ENCODE measurements around the gene GALNT10.
A peak's percentile ranks its signal among the peaks of the same experiment; 100 is the strongest.

Gene GALNT10

GRCh38 chr5:154238776-154239481 is 48.4 kb downstream of the GALNT10 start:
- no peak overlapping the region for H4K91ac ChIP-seq (ENCODE audit: low read depth, low read length, poor library complexity)

GRCh38 chr5:154240595-154240994 is 50.1 kb downstream of the GALNT10 start:
- H3K23ac ChIP-seq (ENCODE audit: low read depth, low read length, poor library complexity): no peak overlapping the region
- no peak overlapping the region for H4K8ac ChIP-seq (ENCODE audit: low read depth, low read length)
- peaks cover 0 to 9% of the 10 kb centered on the region in 2 donors for H3K9me3 ChIP-seq (replicated peaks in 1 of 2; ENCODE audit: control insufficient read depth in 2 of 2, insufficient read depth in 1 of 2, low read depth in 1 of 2, low read length in 2 of 2)
- H2AK5ac ChIP-seq (ENCODE audit: low read depth, low read length): no peak overlapping the region
- no peak overlapping the region for H3K18ac ChIP-seq (ENCODE audit: low read length)
- peak overlapping the region; percentile 19 for H3K27ac ChIP-seq (replicated peaks; ENCODE audit: low read length)
- H3K27me3 ChIP-seq (ENCODE audit: control insufficient read depth in 3 of 3, insufficient read depth in 3 of 3, low read depth in 1 of 3, low read length in 3 of 3): no peaks in the 10 kb centered on the region
- H2BK5ac ChIP-seq (ENCODE audit: low read length): no peak overlapping the region
- WGBS, 2 donors (ENCODE audit: extremely low coverage in 2 of 2, insufficient read length in 2 of 2, insufficient replicate concordance in 1 of 2): no CpG with 5 or more reads among the region's 2 CpGs
- no peak overlapping the region for H3K4ac ChIP-seq (ENCODE audit: low read length)
- no peak overlapping the region for H2BK120ac ChIP-seq (ENCODE audit: low read depth, low read length)
- no peak overlapping the region for H3K14ac ChIP-seq (ENCODE audit: low read length)
- H2BK15ac ChIP-seq (ENCODE audit: low read length): no peak overlapping the region
- H4K91ac ChIP-seq (ENCODE audit: low read depth, low read length, poor library complexity): no peak overlapping the region
- DNase-seq (ENCODE audit: low spot score): no peak
- H3K4me2 ChIP-seq (ENCODE audit: insufficient read depth, low read length, poor library complexity, severe bottlenecking): no peak overlapping the region
- H2BK12ac ChIP-seq (ENCODE audit: low read length): no peak overlapping the region
- no peak overlapping the region for H2AFZ ChIP-seq (ENCODE audit: low read length)
- peaks cover 22 to 23% of the 10 kb centered on the region in 2 donors for H3K4me1 ChIP-seq (ENCODE audit: control insufficient read depth in 2 of 2, insufficient read depth in 1 of 2, low read depth in 1 of 2, low read length in 2 of 2)
- H3K36me3 ChIP-seq (replicated peaks in 1 of 2; ENCODE audit: control insufficient read depth in 2 of 2, insufficient read depth in 2 of 2, low read length in 2 of 2): no peaks in the 10 kb centered on the region
- no peak overlapping the region for H3K9ac ChIP-seq (ENCODE audit: low read depth, low read length, poor library complexity)
- no peaks in the 10 kb centered on the region for H3K79me1 ChIP-seq (ENCODE audit: low read depth, low read length)
- no peak overlapping the region for H3K4me3 ChIP-seq (ENCODE audit: low read length in 2 of 2)

More at GRCh38 chr5:154238776-154239481, 48.4 kb downstream of the GALNT10 start:
- Histone ChIP-seq H3K18ac (ENCODE audit: low read length) (peak overlapping the region; percentile 5), H2BK5ac (ENCODE audit: low read length) (no peak overlapping the region), H2BK12ac (ENCODE audit: low read length) (no peak overlapping the region), H2BK15ac (ENCODE audit: low read length) (no peak overlapping the region), H3K4me2 (ENCODE audit: insufficient read depth, low read length, poor library complexity, severe bottlenecking) (no peak overlapping the region), H3K9me3 (replicated peaks in 1 of 2; ENCODE audit: control insufficient read depth in 2 of 2, insufficient read depth in 1 of 2, low read depth in 1 of 2, low read length in 2 of 2) (no peaks in the 10 kb centered on the region), H2AFZ (ENCODE audit: low read length) (no peak overlapping the region), H3K79me1 (ENCODE audit: low read depth, low read length) (no peaks in the 10 kb centered on the region), H3K4me3 (ENCODE audit: low read length in 2 of 2) (no peak overlapping the region), H3K4me1 (ENCODE audit: control insufficient read depth in 2 of 2, insufficient read depth in 1 of 2, low read depth in 1 of 2, low read length in 2 of 2) (peaks cover 18 to 23% of the 10 kb centered on the region in 2 donors), H3K4ac (ENCODE audit: low read length) (no peak overlapping the region), H3K9ac (ENCODE audit: low read depth, low read length, poor library complexity) (no peak overlapping the region), H2AK5ac (ENCODE audit: low read depth, low read length) (no peak overlapping the region), H3K14ac (ENCODE audit: low read length) (no peak overlapping the region), H3K27me3 (ENCODE audit: control insufficient read depth in 3 of 3, insufficient read depth in 3 of 3, low read depth in 1 of 3, low read length in 3 of 3) (no peaks in the 10 kb centered on the region), H2BK120ac (ENCODE audit: low read depth, low read length) (no peak overlapping the region), H3K36me3 (replicated peaks in 1 of 2; ENCODE audit: control insufficient read depth in 2 of 2, insufficient read depth in 2 of 2, low read length in 2 of 2) (no peaks in the 10 kb centered on the region), H4K8ac (ENCODE audit: low read depth, low read length) (no peak overlapping the region), H3K27ac (replicated peaks; ENCODE audit: low read length) (no peak overlapping the region), H3K23ac (ENCODE audit: low read depth, low read length, poor library complexity) (no peak overlapping the region)
- DNase-seq (ENCODE audit: low spot score): no peak
- WGBS, 2 donors (ENCODE audit: extremely low coverage in 2 of 2, insufficient read length in 2 of 2, insufficient replicate concordance in 1 of 2): no CpG with 5 or more reads among the region's 10 CpGs

DNA sequence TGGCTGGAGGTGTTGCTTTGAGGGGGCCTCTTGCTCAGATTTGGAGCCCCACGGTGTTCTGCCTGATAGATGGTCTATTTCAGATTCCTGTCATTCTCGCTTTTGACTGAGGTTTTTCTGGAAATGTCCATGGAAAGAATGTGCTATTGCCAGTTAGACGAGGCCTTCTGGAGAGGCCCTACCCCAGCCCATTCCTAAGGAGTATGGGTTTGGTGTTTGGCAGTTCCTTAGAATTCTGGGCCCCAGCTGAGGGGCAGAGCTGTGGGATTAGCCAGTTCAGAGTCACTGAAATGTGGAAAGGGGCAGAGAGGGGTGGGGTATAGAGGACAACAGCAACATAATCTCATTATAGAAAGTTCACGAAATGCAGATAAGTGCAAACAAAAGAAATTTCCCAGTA is 50.5 kb downstream of the GALNT10 start:
- Histone ChIP-seq H3K18ac (ENCODE audit: low read length) (no peak overlapping the region), H3K23ac (ENCODE audit: low read depth, low read length, poor library complexity) (no peak overlapping the region), H4K8ac (ENCODE audit: low read depth, low read length) (no peak overlapping the region), H2AK5ac (ENCODE audit: low read depth, low read length) (no peak overlapping the region), H3K9ac (ENCODE audit: low read depth, low read length, poor library complexity) (no peak overlapping the region), H3K9me3 (replicated peaks in 1 of 2; ENCODE audit: control insufficient read depth in 2 of 2, insufficient read depth in 1 of 2, low read depth in 1 of 2, low read length in 2 of 2) (peaks cover 0 to 9% of the 10 kb centered on the region in 2 donors), H2BK12ac (ENCODE audit: low read length) (no peak overlapping the region), H3K4me1 (ENCODE audit: control insufficient read depth in 2 of 2, insufficient read depth in 1 of 2, low read depth in 1 of 2, low read length in 2 of 2) (peaks cover 22 to 23% of the 10 kb centered on the region in 2 donors), H3K79me1 (ENCODE audit: low read depth, low read length) (no peaks in the 10 kb centered on the region), H4K91ac (ENCODE audit: low read depth, low read length, poor library complexity) (no peak overlapping the region), H3K36me3 (replicated peaks in 1 of 2; ENCODE audit: control insufficient read depth in 2 of 2, insufficient read depth in 2 of 2, low read length in 2 of 2) (no peaks in the 10 kb centered on the region), H3K27me3 (ENCODE audit: control insufficient read depth in 3 of 3, insufficient read depth in 3 of 3, low read depth in 1 of 3, low read length in 3 of 3) (no peaks in the 10 kb centered on the region), H2BK5ac (ENCODE audit: low read length) (no peak overlapping the region), H3K4ac (ENCODE audit: low read length) (no peak overlapping the region), H2BK15ac (ENCODE audit: low read length) (no peak overlapping the region), H3K14ac (ENCODE audit: low read length) (no peak overlapping the region), H3K4me3 (ENCODE audit: low read length in 2 of 2) (no peak overlapping the region), H2AFZ (ENCODE audit: low read length) (no peak overlapping the region), H2BK120ac (ENCODE audit: low read depth, low read length) (no peak overlapping the region), H3K4me2 (ENCODE audit: insufficient read depth, low read length, poor library complexity, severe bottlenecking) (no peak overlapping the region), H3K27ac (replicated peaks; ENCODE audit: low read length) (peak overlapping the region; percentile 19)
- no CpG with 5 or more reads among the region's 4 CpGs for WGBS, 2 donors (ENCODE audit: extremely low coverage in 2 of 2, insufficient read length in 2 of 2, insufficient replicate concordance in 1 of 2)
- no peak for DNase-seq (ENCODE audit: low spot score)

DNA sequence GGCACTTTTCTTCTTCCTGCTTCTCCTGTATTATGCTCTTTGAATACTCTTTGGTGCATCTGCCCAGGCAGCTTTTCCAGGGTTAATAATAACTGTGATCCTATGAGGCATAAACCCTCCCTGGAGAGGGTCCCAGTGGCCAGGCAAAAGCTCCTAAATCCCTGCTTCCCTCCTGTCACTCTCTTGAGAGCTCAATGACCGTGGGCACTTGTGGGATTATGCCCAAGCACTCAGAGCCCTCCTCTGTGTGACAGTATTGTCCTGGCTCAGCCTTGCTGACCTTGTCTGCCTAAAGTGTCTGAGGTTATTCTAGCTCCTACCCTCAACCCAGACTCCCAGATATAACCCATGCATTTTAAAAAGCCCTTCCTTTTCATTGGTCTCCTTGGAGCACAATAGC is 51.9 kb downstream of the GALNT10 start:
- Histone ChIP-seq H2AFZ (ENCODE audit: low read length) (peak overlapping the region; percentile 46), H3K18ac (ENCODE audit: low read length) (no peak overlapping the region), H4K91ac (ENCODE audit: low read depth, low read length, poor library complexity) (no peak overlapping the region), H3K27me3 (ENCODE audit: control insufficient read depth in 3 of 3, insufficient read depth in 3 of 3, low read depth in 1 of 3, low read length in 3 of 3) (no peaks in the 10 kb centered on the region), H3K14ac (ENCODE audit: low read length) (no peak overlapping the region), H2BK120ac (ENCODE audit: low read depth, low read length) (no peak overlapping the region), H2AK5ac (ENCODE audit: low read depth, low read length) (no peak overlapping the region), H3K4me2 (ENCODE audit: insufficient read depth, low read length, poor library complexity, severe bottlenecking) (no peak overlapping the region), H3K4me1 (ENCODE audit: control insufficient read depth in 2 of 2, insufficient read depth in 1 of 2, low read depth in 1 of 2, low read length in 2 of 2) (peaks cover 22 to 23% of the 10 kb centered on the region in 2 donors), H3K4ac (ENCODE audit: low read length) (no peak overlapping the region), H4K8ac (ENCODE audit: low read depth, low read length) (no peak overlapping the region), H3K9ac (ENCODE audit: low read depth, low read length, poor library complexity) (no peak overlapping the region), H3K4me3 (ENCODE audit: low read length in 2 of 2) (no peak overlapping the region), H2BK15ac (ENCODE audit: low read length) (no peak overlapping the region), H2BK12ac (ENCODE audit: low read length) (no peak overlapping the region), H2BK5ac (ENCODE audit: low read length) (no peak overlapping the region), H3K23ac (ENCODE audit: low read depth, low read length, poor library complexity) (no peak overlapping the region), H3K36me3 (replicated peaks in 1 of 2; ENCODE audit: control insufficient read depth in 2 of 2, insufficient read depth in 2 of 2, low read length in 2 of 2) (no peaks in the 10 kb centered on the region), H3K79me1 (ENCODE audit: low read depth, low read length) (no peaks in the 10 kb centered on the region), H3K27ac (replicated peaks; ENCODE audit: low read length) (no peak overlapping the region), H3K9me3 (replicated peaks in 1 of 2; ENCODE audit: control insufficient read depth in 2 of 2, insufficient read depth in 1 of 2, low read depth in 1 of 2, low read length in 2 of 2) (peaks cover 0 to 9% of the 10 kb centered on the region in 2 donors)
- no CpG with 5 or more reads among the region's 1 CpG for WGBS, 2 donors (ENCODE audit: extremely low coverage in 2 of 2, insufficient read length in 2 of 2, insufficient replicate concordance in 1 of 2)
- no peak for DNase-seq (ENCODE audit: low spot score)
